Hematopoietic multipotent progenitor cell treated with erythropoietin and hydrocortisone succinate and interleukin-3 and kit ligand, for 6 days (in vitro differentiated cells): ENCODE data around the gene IDH2.
A peak's percentile ranks its signal among the peaks of the same experiment; 100 is the strongest.

Experiments
- DNase-seq: peaks from one replicate; pipeline ENCODE4 v3.0.0-alpha.2; 2015

The IDH2 gene

DNA sequence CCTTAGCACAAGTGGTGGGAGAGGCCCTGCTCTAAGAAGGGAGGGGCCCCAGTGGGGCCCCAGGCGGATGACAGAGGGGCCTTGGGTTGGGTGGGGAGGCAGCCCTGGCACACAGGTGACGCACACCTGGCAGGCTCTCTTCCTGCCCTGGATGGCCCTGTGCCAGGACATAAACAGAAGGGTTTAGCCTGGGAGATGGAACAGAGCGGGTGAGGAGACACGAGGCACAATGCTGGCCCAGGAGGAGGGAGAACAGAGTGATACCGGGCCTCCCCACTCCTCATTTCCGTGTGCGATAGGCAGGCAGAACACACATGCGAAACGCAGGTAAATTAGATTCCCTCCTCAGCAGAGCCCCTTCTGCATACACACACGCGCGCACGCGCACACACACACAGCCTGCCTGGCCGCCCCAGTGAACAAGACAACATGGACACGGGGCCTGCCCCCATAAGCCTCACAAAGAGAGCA is 39.8 kb downstream of the IDH2 start:
- no peak for DNase-seq

- peak; percentile 60 for DNase-seq
These were observed 40.2 kb downstream of the IDH2 start for GRCh38 chr15:90062023-90062442.

DNA sequence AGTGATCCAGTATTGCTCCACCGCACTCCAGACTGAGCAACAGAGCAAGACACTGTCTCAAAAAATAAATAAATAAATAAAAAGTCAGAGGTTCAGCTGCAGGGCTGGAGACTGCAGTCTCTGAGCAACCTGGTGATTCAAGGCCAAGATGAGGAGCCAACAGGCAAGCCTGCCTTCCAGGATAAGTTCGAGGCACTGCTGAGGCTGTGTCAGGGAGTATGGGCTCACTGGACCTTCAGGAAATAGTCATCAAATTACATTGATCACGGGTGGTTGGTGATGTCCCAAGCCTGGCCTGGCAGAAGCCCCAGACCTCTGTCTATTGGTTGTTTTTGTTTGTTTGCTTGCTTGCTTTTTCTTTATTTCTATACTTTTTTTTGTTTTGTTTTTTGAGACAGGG is 41.5 kb downstream of the IDH2 start:
- no peak for DNase-seq

GRCh38 chr15:90059208-90059985 is 42.9 kb downstream of the IDH2 start:
- peak; percentile 87 for DNase-seq

DNA sequence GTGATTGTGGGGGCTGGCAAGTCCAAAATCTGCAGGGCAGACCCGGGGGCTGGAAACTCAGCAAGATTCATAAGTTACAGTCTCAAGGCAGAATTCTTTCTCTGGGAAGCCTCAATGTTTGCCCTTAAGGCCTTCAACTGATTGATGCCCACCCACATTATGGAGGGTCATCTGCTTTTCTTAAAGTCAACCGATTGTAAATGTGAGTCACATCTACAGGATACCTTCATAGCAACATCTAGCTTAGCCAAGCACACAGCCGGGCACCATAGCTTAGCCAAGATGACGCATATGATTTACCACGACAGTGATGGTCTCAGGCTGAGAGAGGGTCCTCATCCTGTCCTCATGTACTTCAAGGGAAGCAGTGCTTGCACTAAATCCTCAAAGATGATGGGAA is 43.5 kb downstream of the IDH2 start:
- no peak for DNase-seq

- no peak for DNase-seq
These were observed 44.0 kb downstream of the IDH2 start for GRCh38 chr15:90058308-90058707.

DNA sequence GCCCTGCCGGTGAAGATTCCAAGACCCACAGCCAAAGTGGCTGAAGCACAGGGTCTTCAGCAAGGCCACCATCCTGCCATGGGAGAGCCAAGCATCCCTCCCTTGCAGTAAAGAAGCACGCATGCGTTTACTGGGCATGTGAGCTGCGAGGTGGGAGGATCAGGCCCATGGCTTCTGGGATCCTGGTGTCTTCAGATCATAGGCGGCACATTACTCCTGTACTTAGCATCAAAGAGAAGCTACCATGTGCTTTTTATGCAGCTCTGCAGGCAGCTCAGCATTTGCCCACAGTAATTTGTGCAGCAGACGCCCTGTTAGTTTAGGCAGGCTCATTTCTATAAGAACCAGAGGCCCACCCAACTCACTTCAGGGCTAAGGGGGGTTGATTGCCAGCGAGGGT is 45.7 kb downstream of the IDH2 start:
- no peak for DNase-seq

GRCh38 chr15:90055182-90055581 is 47.1 kb downstream of the IDH2 start:
- DNase-seq = no peak

GRCh38 chr15:90054618-90055097 is 47.6 kb downstream of the IDH2 start:
- no peak for DNase-seq

GRCh38 chr15:90053685-90054466 is 48.4 kb downstream of the IDH2 start:
- no peak for DNase-seq

DNA sequence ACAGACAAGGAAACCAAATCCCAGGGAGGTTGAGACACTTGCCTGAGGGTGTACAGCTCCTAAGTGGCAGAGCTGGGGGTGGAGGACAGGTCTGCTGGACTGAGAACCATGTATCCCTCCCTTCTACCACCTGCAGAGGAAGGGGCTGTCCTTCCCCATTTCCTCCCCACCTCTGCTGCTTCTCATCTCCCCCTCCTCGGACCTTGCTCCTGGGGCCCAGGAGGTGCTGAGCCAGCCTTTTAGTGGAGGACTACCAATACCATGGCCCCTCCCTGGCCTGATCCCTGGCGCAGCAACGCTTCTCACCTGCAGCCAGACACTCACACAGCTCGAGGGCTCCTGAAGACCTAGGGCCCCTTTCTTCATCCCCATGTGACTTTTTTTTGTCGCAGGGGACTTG is 50.4 kb downstream of the IDH2 start:
- no peak for DNase-seq

DNA sequence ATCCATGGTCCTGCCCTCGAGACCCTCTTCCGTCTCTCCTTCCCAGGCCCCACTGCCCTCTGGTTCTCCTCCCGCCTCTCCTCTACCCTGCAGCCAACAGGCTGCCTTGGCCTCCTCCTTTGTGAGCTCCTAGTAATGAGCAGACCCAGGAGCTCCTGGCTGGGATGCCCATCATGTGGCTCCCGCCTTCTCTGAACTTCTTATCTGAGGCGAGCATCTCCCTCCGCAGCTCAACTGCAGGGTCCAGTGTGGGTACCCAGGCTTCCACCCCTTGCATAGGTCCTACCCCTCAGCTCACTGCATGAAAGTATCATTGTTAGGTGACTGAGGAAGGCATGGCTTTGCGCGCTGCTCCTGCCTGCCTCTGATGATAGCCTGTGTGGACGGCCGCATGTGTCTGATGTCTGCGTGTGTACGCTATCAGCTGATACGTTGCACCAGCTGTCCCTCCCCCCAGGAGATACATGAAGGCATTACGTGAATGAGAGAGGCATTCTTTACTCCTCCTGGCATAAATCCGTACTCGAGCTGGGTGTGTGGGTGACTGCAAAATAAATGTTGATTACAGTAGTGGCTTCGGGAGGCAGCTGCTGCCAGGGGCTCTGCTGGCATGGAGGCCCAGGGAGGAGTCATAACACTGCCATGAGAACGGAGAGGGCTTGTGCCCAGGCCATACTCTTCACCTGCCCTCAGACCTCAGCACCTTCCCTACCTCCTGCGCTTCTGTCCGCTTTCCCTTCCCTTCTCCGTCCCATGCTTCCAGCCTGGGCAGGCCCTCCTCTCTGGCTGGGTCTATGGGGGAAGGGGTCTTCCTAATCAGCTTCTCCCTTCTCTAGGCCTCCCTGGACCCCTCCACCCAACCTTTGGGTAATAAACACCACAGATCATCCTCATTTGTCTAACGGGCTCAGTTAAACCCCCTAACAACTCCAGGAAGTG is 52.3 kb downstream of the IDH2 start:
- peak; percentile 34 for DNase-seq

GRCh38 chr15:90049030-90049429 is 53.2 kb downstream of the IDH2 start:
- no peak for DNase-seq

GRCh38 chr15:90047956-90048575 is 54.2 kb downstream of the IDH2 start:
- no peak for DNase-seq

DNA sequence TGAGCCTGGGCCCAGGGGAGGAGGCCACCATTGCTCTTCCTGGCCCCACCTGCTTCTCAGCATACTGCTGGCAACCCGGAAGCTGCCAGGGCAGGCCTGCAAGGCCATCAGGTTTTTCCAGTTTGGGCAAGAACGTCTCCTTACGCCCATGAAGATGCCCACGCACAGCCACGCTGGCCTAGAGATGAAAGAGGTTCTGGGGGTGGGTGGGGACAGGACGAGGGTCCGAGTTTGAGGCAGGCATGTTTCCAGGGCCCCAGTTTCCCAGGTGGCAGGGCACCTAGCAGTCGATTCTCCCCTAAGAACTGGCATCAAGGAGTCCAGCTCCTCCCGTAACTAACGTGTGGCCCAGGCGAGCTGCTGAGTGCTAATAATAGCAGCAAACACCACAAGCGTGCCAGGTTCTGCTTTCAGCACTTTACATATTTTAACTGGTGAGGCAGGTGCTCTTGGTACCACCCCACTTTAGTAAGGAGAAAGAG is 55.3 kb downstream of the IDH2 start:
- no peak for DNase-seq

DNA sequence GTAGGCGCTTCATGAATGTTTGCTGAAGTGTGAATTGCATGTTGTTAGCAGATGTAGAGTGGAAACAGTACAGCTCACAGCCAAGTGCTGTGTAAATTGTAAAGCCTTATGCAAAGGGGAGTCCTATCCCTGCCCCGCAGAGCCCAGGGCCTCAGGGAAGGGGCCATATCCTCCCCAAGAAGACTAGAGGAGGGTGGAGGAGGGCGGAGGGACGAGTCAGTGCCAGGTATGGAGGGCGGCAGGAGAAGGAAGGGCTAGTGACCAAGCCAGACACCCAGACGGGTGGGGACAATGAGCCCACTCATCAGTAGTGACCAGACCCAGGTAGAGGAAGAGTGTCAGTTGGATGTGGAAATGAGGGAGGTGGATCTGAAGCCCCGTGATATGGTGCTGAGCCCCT is 56.0 kb downstream of the IDH2 start:
- DNase-seq = no peak

- no peak for DNase-seq
These were observed 57.3 kb downstream of the IDH2 start for GRCh38 chr15:90044916-90045371.

- DNase-seq = no peak
These were observed 58.1 kb downstream of the IDH2 start for GRCh38 chr15:90044191-90044590.

GRCh38 chr15:90043530-90044010 is 58.7 kb downstream of the IDH2 start:
- no peak for DNase-seq

DNA sequence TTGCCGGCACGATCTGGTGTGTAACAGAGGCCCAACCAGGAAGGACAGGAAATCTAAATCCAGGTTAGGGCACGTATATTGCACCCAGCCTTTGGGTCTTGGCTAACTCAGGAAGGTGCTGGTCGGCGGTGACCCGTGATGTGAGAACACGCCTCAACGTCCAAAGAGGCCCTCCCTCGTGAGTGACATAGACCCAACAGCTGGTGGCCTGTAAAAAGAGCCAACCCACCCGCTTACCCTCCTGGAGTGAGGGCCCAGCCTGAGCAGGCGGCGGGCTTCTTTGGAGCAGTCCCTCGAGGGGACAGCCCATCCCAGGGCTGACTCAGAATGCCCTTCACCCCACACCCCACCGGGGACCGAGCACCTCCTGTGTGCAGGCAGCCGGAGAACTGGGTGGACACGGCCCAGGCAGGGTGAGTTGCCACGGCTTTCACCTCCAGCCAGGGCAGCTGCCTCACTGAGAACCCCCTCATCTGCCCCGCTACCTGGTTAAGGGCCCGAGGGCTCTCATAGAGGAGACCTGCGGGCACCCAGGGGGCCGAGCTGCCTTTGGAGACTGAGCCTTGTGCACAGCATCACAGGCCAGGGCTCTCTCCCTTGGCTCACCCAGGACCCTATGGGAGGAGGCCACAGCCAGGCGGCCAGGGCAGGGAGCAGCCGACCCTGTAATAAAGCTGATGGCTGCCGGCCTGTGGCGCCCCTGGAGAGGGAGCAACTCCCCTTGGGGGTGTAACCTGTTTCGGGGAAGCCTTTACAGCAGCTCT is 59.3 kb downstream of the IDH2 start:
- DNase-seq = no peak

GRCh38 chr15:90042356-90042755 is 59.9 kb downstream of the IDH2 start:
- DNase-seq = no peak
